ENCODE results near the gene LRP1B. TPM values are rescaled to one million over a fixed set of nuclear protein-coding genes. Genes with fewer than 3 reads are reported as not detected.

LRP1B gene
- total and polyA plus RNA-seq, 2 donors from 2014 or later = 0.69 to 1.2 TPM

DNA sequence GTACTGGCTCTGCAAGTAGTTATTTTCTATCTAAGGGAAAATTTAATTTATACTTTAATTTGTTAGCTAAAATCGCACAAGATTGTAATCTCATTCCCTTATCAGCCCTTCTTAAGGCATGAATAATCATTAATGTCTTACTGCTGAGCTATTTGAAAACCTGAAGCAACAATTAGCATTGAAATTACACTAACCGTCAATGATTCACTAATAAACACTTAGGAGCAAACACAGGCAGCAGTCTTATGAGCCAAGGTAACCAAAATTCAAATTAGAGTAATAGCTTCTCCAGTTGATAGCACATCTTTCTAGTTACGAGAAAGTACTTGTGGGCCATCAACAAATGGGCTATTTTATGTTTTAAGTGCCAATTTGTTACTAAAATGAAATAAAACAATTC lies 1289.7 kb downstream of the LRP1B start:
- Histone ChIP-seq H3K36me3 (ENCODE audit: control insufficient read depth in 2 of 3, insufficient read depth in 3 of 3, low read length in 3 of 3) (no peaks in the 10 kb centered on the region), H3K27ac (ENCODE audit: low read depth in 2 of 2, low read length in 2 of 2) (no peak overlapping the region), H3K9ac (ENCODE audit: low read length in 3 of 3) (no peak overlapping the region), H3K9me3 (ENCODE audit: control insufficient read depth in 2 of 3, insufficient read depth in 1 of 3, low read length in 3 of 3) (no peaks in the 10 kb centered on the region), H3K4me3 (ENCODE audit: low read length in 3 of 3) (no peak overlapping the region), H3K4me1 (ENCODE audit: control insufficient read depth in 2 of 3, insufficient read depth in 2 of 3, low read depth in 1 of 3, low read length in 3 of 3) (no peaks in the 10 kb centered on the region), H3K27me3 (ENCODE audit: control insufficient read depth, insufficient read depth, low read length) (no peaks in the 10 kb centered on the region)
- intact Hi-C loops (cut with DNase I) = no loop called here
- peak in 1 of 5 donors; percentile 5 for DNase-seq
- FAIRE-seq = no peak
- TF ChIP-seq, protein P1, sequence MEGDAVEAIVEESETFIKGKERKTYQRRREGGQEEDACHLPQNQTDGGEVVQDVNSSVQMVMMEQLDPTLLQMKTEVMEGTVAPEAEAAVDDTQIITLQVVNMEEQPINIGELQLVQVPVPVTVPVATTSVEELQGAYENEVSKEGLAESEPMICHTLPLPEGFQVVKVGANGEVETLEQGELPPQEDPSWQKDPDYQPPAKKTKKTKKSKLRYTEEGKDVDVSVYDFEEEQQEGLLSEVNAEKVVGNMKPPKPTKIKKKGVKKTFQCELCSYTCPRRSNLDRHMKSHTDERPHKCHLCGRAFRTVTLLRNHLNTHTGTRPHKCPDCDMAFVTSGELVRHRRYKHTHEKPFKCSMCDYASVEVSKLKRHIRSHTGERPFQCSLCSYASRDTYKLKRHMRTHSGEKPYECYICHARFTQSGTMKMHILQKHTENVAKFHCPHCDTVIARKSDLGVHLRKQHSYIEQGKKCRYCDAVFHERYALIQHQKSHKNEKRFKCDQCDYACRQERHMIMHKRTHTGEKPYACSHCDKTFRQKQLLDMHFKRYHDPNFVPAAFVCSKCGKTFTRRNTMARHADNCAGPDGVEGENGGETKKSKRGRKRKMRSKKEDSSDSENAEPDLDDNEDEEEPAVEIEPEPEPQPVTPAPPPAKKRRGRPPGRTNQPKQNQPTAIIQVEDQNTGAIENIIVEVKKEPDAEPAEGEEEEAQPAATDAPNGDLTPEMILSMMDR (IDR thresholded peaks at IDR 0.05; ENCODE audit: borderline replicate concordance, extremely low read depth, insufficient read depth) = no peak

DNA sequence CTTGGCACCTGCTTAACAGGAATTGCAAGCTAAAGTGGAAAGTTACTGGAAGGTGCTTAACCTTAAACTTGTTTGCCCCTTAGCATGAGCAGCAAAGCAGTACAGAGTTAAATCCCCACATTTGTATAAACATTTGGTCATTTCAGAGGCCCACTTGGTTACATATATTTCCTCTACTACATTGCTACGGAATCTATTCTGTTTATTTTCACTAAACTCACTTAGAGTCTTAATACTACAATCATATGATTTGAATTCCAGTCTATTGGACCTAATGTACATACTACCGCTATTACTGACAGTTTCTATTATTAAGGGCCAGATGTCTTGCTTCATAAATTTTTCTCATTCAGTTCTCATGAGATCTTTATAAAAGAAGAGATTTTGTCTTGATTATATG lies 1294.0 kb downstream of the LRP1B start:
- Histone ChIP-seq H3K4me3 (ENCODE audit: low read length in 3 of 3) (no peak overlapping the region), H3K4me1 (ENCODE audit: control insufficient read depth in 2 of 3, insufficient read depth in 2 of 3, low read depth in 1 of 3, low read length in 3 of 3) (no peaks in the 10 kb centered on the region), H3K36me3 (ENCODE audit: control insufficient read depth in 2 of 3, insufficient read depth in 3 of 3, low read length in 3 of 3) (no peaks in the 10 kb centered on the region), H3K27ac (ENCODE audit: low read depth in 2 of 2, low read length in 2 of 2) (no peak overlapping the region), H3K9ac (ENCODE audit: low read length in 3 of 3) (no peak overlapping the region), H3K27me3 (ENCODE audit: control insufficient read depth, insufficient read depth, low read length) (no peaks in the 10 kb centered on the region), H3K9me3 (ENCODE audit: control insufficient read depth in 2 of 3, insufficient read depth in 1 of 3, low read length in 3 of 3) (no peaks in the 10 kb centered on the region)
- peak in 1 of 5 donors; percentile 7 for DNase-seq
- TF ChIP-seq, protein P1 (IDR thresholded peaks at IDR 0.05; ENCODE audit: borderline replicate concordance, extremely low read depth, insufficient read depth) = no peak
- FAIRE-seq = no peak
- intact Hi-C loops (cut with DNase I) = no loop called here

DNA sequence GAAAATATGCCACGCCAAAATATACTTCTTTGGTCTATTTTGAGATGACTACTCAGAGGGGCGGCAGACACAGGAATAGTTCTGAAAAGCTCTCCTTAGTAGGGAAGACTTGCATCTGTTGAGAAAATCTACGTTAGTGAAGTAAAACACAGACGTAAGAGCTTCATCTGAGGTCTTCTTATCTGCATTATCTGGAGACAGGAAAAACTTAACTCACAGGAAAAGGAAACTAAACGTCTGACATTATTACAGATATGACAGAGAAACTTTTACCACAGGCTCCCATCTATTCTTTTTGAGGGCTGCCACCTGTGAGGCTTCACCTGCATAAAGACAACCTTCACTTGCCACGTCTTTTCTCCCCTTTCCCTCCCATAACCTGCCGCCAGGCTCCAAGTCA lies 1295.7 kb downstream of the LRP1B start:
- intact Hi-C loops (cut with DNase I) = no loop called here
- no peak for FAIRE-seq
- H3K27ac ChIP-seq (ENCODE audit: low read depth in 2 of 2, low read length in 2 of 2) = no peak overlapping the region
- H3K4me3 ChIP-seq (ENCODE audit: low read length in 3 of 3) = no peak overlapping the region
- H3K36me3 ChIP-seq (ENCODE audit: control insufficient read depth in 2 of 3, insufficient read depth in 3 of 3, low read length in 3 of 3) = no peaks in the 10 kb centered on the region
- no peaks in the 10 kb centered on the region for H3K9me3 ChIP-seq (ENCODE audit: control insufficient read depth in 2 of 3, insufficient read depth in 1 of 3, low read length in 3 of 3)
- no peak overlapping the region for H3K9ac ChIP-seq (ENCODE audit: low read length in 3 of 3)
- TF ChIP-seq, protein P1 (IDR thresholded peaks at IDR 0.05; ENCODE audit: borderline replicate concordance, extremely low read depth, insufficient read depth) = no peak
- H3K27me3 ChIP-seq (ENCODE audit: control insufficient read depth, insufficient read depth, low read length) = no peaks in the 10 kb centered on the region
- no peak for DNase-seq
- no peaks in the 10 kb centered on the region for H3K4me1 ChIP-seq (ENCODE audit: control insufficient read depth in 2 of 3, insufficient read depth in 2 of 3, low read depth in 1 of 3, low read length in 3 of 3)

DNA sequence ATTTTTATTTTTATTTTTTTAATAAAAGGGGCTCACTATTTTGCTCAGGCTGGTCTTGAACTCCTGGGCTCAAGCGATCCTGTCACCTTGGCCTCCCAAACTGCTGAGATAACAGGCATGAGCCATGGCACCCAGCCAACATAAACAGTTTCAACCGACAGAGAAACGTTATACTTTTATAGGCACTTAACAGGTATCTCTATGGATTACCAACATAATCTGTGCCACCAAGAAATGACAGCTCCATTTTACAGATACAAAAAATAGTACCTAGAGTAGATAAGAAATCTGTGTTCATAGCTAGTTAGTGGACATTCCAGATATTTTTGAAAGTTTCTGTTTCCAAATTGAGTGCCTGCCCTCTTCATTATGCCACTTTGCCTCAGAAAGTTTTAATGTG lies 1316.7 kb downstream of the LRP1B start:
- TF ChIP-seq, protein P1 (IDR thresholded peaks at IDR 0.05; ENCODE audit: borderline replicate concordance, extremely low read depth, insufficient read depth) = no peak

More for the DNA sequence above, 1316.7 kb downstream of the LRP1B start:
- Histone ChIP-seq H3K9me3 (ENCODE audit: control insufficient read depth in 2 of 3, insufficient read depth in 1 of 3, low read length in 3 of 3) (no peaks in the 10 kb centered on the region), H3K27ac (ENCODE audit: low read depth in 2 of 2, low read length in 2 of 2) (no peak overlapping the region), H3K9ac (ENCODE audit: low read length in 3 of 3) (no peak overlapping the region), H3K4me1 (ENCODE audit: control insufficient read depth in 2 of 3, insufficient read depth in 2 of 3, low read depth in 1 of 3, low read length in 3 of 3) (no peaks in the 10 kb centered on the region), H3K36me3 (ENCODE audit: control insufficient read depth in 2 of 3, insufficient read depth in 3 of 3, low read length in 3 of 3) (no peaks in the 10 kb centered on the region), H3K4me3 (ENCODE audit: low read length in 3 of 3) (no peak overlapping the region), H3K27me3 (ENCODE audit: control insufficient read depth, insufficient read depth, low read length) (no peaks in the 10 kb centered on the region)
- FAIRE-seq = no peak
- DNase-seq = no peak
- intact Hi-C loops (cut with DNase I) = no loop called here
